GM21619 (cell line): Measurements from ENCODE around the gene ERBB4.
A peak's percentile ranks its signal among the peaks of the same experiment; 100 is the strongest.

Experiments
- ATAC-seq: cut with Tn5 transposase; IDR thresholded peaks from one replicate; pipeline ENCODE4 v1.9.1; 2021; ENCODE audit not compliant: unreplicated experiment

The ERBB4 gene

GRCh38 chr2:211942153-211942552 lies 596.4 kb downstream of the ERBB4 start:
- no peak for ATAC-seq

- no peak for ATAC-seq
Observed at GRCh38 chr2:211941216-211941747, 597.3 kb downstream of the ERBB4 start.

GRCh38 chr2:211939177-211939576 lies 599.4 kb downstream of the ERBB4 start:
- ATAC-seq = no peak

- ATAC-seq = no peak
Observed at GRCh38 chr2:211934811-211935210, 603.8 kb downstream of the ERBB4 start.

GRCh38 chr2:211931314-211931713 lies 607.3 kb downstream of the ERBB4 start:
- no peak for ATAC-seq

- ATAC-seq = peak; percentile 98
Observed at GRCh38 chr2:211930331-211930730, 608.3 kb downstream of the ERBB4 start.

GRCh38 chr2:211928201-211928600 lies 610.4 kb downstream of the ERBB4 start:
- no peak for ATAC-seq

GRCh38 chr2:211923019-211923418 lies 615.6 kb downstream of the ERBB4 start:
- no peak for ATAC-seq

GRCh38 chr2:211903961-211904360 lies 634.6 kb downstream of the ERBB4 start:
- no peak for ATAC-seq

- no peak for ATAC-seq
Observed at GRCh38 chr2:211901226-211901846, 637.3 kb downstream of the ERBB4 start.

- no peak for ATAC-seq
Observed at GRCh38 chr2:211900518-211900917, 638.1 kb downstream of the ERBB4 start.

GRCh38 chr2:211900000-211900399 lies 638.6 kb downstream of the ERBB4 start:
- ATAC-seq = no peak

GRCh38 chr2:211898702-211899101 lies 639.9 kb downstream of the ERBB4 start:
- ATAC-seq = no peak

GRCh38 chr2:211881449-211881848 lies 657.2 kb downstream of the ERBB4 start:
- no peak for ATAC-seq

- ATAC-seq = no peak
Observed at GRCh38 chr2:211879323-211879722, 659.3 kb downstream of the ERBB4 start.

GRCh38 chr2:211877061-211877460 lies 661.5 kb downstream of the ERBB4 start:
- no peak for ATAC-seq

GRCh38 chr2:211875488-211875887 lies 663.1 kb downstream of the ERBB4 start:
- no peak for ATAC-seq

- no peak for ATAC-seq
Observed at GRCh38 chr2:211868996-211869533, 669.5 kb downstream of the ERBB4 start.

- peak; percentile 92 for ATAC-seq
Observed at GRCh38 chr2:211867845-211868451, 670.7 kb downstream of the ERBB4 start.

- ATAC-seq = no peak
Observed at GRCh38 chr2:211864328-211864727, 674.3 kb downstream of the ERBB4 start.

- ATAC-seq = no peak
Observed at GRCh38 chr2:211860224-211860623, 678.4 kb downstream of the ERBB4 start.

- no peak for ATAC-seq
Observed at GRCh38 chr2:211854832-211855231, 683.8 kb downstream of the ERBB4 start.
